Activated CD8-positive, alpha-beta memory T cell treated with anti-CD3 and anti-CD28 coated beads, Interleukin-2, amount 10 ng/mL, durations not matched to agents 7 days and 5 days (primary cell): Measurements from ENCODE around the gene ADGRF5. TPM values are rescaled to one million over a fixed set of nuclear protein-coding genes. Genes with fewer than 3 reads are reported as not detected.

Experiments used
- ATAC-seq: fragments of 150-1000 bp; cut with Tn5 transposase; one replicate; pipeline ENCODE4 v1.10.0; 2021; ENCODE audit warnings: moderate library complexity
- CTCF ChIA-PET: fragments of 350-600 bp; sonication (Branson Sonifier 250); formaldehyde crosslinking; loops from one replicate; lab custom pipeline; 2021; ENCODE audit warnings: antibody characterized with exemption; lab: Charles Lee
- DNase-seq: peaks from one replicate; pipeline ENCODE4 v3.0.0-alpha.2; 2020
- H3K27ac Mint-ChIP-seq: one replicate; pipeline ENCODE4 v1.8.0; 2021; ENCODE audit warnings: mild to moderate bottlenecking, mixed read lengths
- H3K27me3 Mint-ChIP-seq: one replicate; pipeline ENCODE4 v1.8.0; 2021; ENCODE audit warnings: mixed read lengths
- H3K36me3 Mint-ChIP-seq: one replicate; pipeline ENCODE4 v1.8.0; 2021; ENCODE audit warnings: mild to moderate bottlenecking, mixed read lengths
- H3K4me1 Mint-ChIP-seq: one replicate; pipeline ENCODE4 v1.8.0; 2021; ENCODE audit warnings: mixed read lengths
- H3K4me3 Mint-ChIP-seq: one replicate; pipeline ENCODE4 v1.8.0; 2021; ENCODE audit warnings: mild to moderate bottlenecking, moderate library complexity, mixed read lengths
- H3K9me3 Mint-ChIP-seq: one replicate; pipeline ENCODE4 v1.8.0; 2022; ENCODE audit warnings: low read depth, mixed read lengths
- total RNA-seq, 2 experiments: library from RNA; stranded (reverse); gene quantifications; one replicate each; pipeline ENCODE4 v1.2.3, GENCODE V29; 2021

Gene ADGRF5
- total RNA-seq, 2 experiments from 2014 or later: not detected

GRCh38 chr6:46816626-46817025, 105.1 kb downstream of the ADGRF5 start:
- ATAC-seq: no peak
- H3K27ac Mint-ChIP-seq: no peak overlapping the region
- CTCF ChIA-PET: no interaction called here

GRCh38 chr6:46815130-46815529, 106.6 kb downstream of the ADGRF5 start:
- Mint-ChIP-seq H3K4me3 (no peak overlapping the region), H3K27ac (no peak overlapping the region), H3K9me3 (no peaks in the 10 kb centered on the region), H3K27me3 (peaks cover 9% of the 10 kb centered on the region), H3K4me1 (no peaks in the 10 kb centered on the region), H3K36me3 (no peaks in the 10 kb centered on the region)
- CTCF ChIA-PET: no interaction called here
- no peak for DNase-seq
- no peak for ATAC-seq

More at GRCh38 chr6:46816626-46817025, 105.1 kb downstream of the ADGRF5 start:
- no peak for DNase-seq
- no peaks in the 10 kb centered on the region for H3K9me3 Mint-ChIP-seq
- H3K4me1 Mint-ChIP-seq: no peaks in the 10 kb centered on the region
- no peaks in the 10 kb centered on the region for H3K36me3 Mint-ChIP-seq
- H3K4me3 Mint-ChIP-seq: no peak overlapping the region
- peaks cover 5% of the 10 kb centered on the region for H3K27me3 Mint-ChIP-seq

GRCh38 chr6:46808806-46809205, 112.9 kb downstream of the ADGRF5 start:
- no peaks in the 10 kb centered on the region for H3K9me3 Mint-ChIP-seq
- no peaks in the 10 kb centered on the region for H3K36me3 Mint-ChIP-seq
- H3K27ac Mint-ChIP-seq: no peak overlapping the region
- CTCF ChIA-PET: no interaction called here
- DNase-seq (no peak), ATAC-seq (no peak)
- no peaks in the 10 kb centered on the region for H3K4me1 Mint-ChIP-seq
- H3K4me3 Mint-ChIP-seq: no peak overlapping the region
- peaks cover 28% of the 10 kb centered on the region for H3K27me3 Mint-ChIP-seq

Other genes starting within 250 kb of the ADGRF5 start
- not detected for gene TDRD6, start 234.1 kb downstream of the ADGRF5 start, total RNA-seq
- not detected for gene PLA2G7, start 186.6 kb downstream of the ADGRF5 start, total RNA-seq
- gene ANKRD66, start 175.0 kb downstream of the ADGRF5 start, total RNA-seq: not detected
- not detected for gene MEP1A, start 128.5 kb downstream of the ADGRF5 start, total RNA-seq
- gene ADGRF1, start 120.4 kb upstream of the ADGRF5 start, total RNA-seq: not detected